IMR-90 (cell line): ENCODE results near the gene RYR2. TPM values are rescaled to one million over a fixed set of nuclear protein-coding genes. Genes with fewer than 3 reads are reported as not detected.
A peak's percentile ranks its signal among the peaks of the same experiment; 100 is the strongest.

Source experiments
- ATAC-seq: fragments of 200-7000 bp; cut with Tn5 transposase; 2 replicates; pipeline ENCODE4 v1.9.1; 2020; ENCODE audit warnings: low read depth, mild to moderate bottlenecking, moderate library complexity
- BruUV-seq: library from RNA; stranded (reverse); fragments of 400-500 nt; replicated peaks from 2 replicates; lab custom pipeline; 2021; lab: Mats Ljungman, UMichigan
- CTCF ChIA-PET: fragments of 300-600 bp; formaldehyde crosslinking; extraction: SDS; loops from one replicate; lab custom pipeline; 2021; ENCODE audit warnings: antibody characterized with exemption; lab: Yijun Ruan, JAX
- POLR2A ChIA-PET: fragments of 300-600 bp; sonication (Branson Sonifier 250); formaldehyde crosslinking; loops from one replicate; lab custom pipeline; 2022; ENCODE audit warnings: antibody characterized with exemption; ENCODE audit not compliant: unreplicated experiment; lab: Charles Lee
- DNase-seq: peaks from one replicate; pipeline ENCODE4 v3.0.0; 2013
- H2AFZ ChIP-seq: replicated peaks from 2 replicates; pipeline ENCODE3; 2013; ENCODE audit warnings: low read length, mild to moderate bottlenecking; ENCODE audit not compliant: poor library complexity
- H2AK5ac ChIP-seq: 2 replicates; pipeline ENCODE4 v1.6.1; 2013; ENCODE audit warnings: low read depth, low read length, inconsistent platforms
- H2AK9ac ChIP-seq: replicated peaks from 2 replicates; pipeline ENCODE3; 2013; ENCODE audit warnings: mild to moderate bottlenecking, low read depth, low read length, moderate library complexity; ENCODE audit not compliant: poor library complexity
- H2BK120ac ChIP-seq: 2 replicates; pipeline ENCODE4 v1.6.1; 2013; ENCODE audit warnings: low read depth, low read length, inconsistent platforms
- H2BK15ac ChIP-seq: 3 replicates; pipeline ENCODE4 v1.6.1; 2013; ENCODE audit warnings: low read depth, low read length, inconsistent platforms
- H2BK20ac ChIP-seq: 2 replicates; pipeline ENCODE4 v1.6.1; 2013; ENCODE audit warnings: low read depth, mild to moderate bottlenecking, inconsistent platforms, low read length, moderate library complexity
- H2BK5ac ChIP-seq: 2 replicates; pipeline ENCODE4 v1.6.1; 2013; ENCODE audit warnings: mild to moderate bottlenecking, low read depth, low read length, inconsistent platforms; ENCODE audit not compliant: poor library complexity, severe bottlenecking
- H3K14ac ChIP-seq: replicated peaks from 2 replicates; pipeline ENCODE4 v1.6.1; 2013; ENCODE audit warnings: low read depth, low read length, inconsistent platforms
- H3K18ac ChIP-seq: 2 replicates; pipeline ENCODE4 v1.6.1; 2013; ENCODE audit warnings: low read depth, low read length, control low read depth
- H3K23ac ChIP-seq: 2 replicates; pipeline ENCODE4 v1.6.1; 2013; ENCODE audit warnings: low read depth, low read length, inconsistent platforms
- H3K27ac ChIP-seq: 2 replicates; pipeline ENCODE4 v1.5.1; 2013; ENCODE audit warnings: mild to moderate bottlenecking, control low read depth, low read length; ENCODE audit not compliant: insufficient read depth
- H3K27me3 ChIP-seq: 2 replicates; pipeline ENCODE4 v1.6.1; 2013; ENCODE audit warnings: low read length; ENCODE audit not compliant: control insufficient read depth, insufficient read depth
- H3K36me3 ChIP-seq: 2 replicates; pipeline ENCODE4 v1.6.1; 2013; ENCODE audit warnings: low read length, mixed read lengths; ENCODE audit not compliant: control insufficient read depth, insufficient read depth
- H3K4ac ChIP-seq: 2 replicates; pipeline ENCODE4 v1.6.1; 2013; ENCODE audit warnings: low read depth, low read length, inconsistent platforms
- H3K4me1 ChIP-seq: 2 replicates; pipeline ENCODE4 v1.6.1; 2013; ENCODE audit warnings: low read length, mixed read lengths; ENCODE audit not compliant: control insufficient read depth, insufficient read depth
- H3K4me2 ChIP-seq: 2 replicates; pipeline ENCODE4 v1.6.1; 2013; ENCODE audit warnings: low read depth, mild to moderate bottlenecking, control low read depth, low read length, moderate library complexity
- H3K4me3 ChIP-seq: 2 replicates; pipeline ENCODE4 v1.5.1; 2013; ENCODE audit warnings: low read depth, mild to moderate bottlenecking, control low read depth, low read length, moderate library complexity; ENCODE audit not compliant: insufficient read depth
- H3K56ac ChIP-seq: 2 replicates; pipeline ENCODE4 v1.6.1; 2013; ENCODE audit warnings: low read length, inconsistent platforms; ENCODE audit not compliant: insufficient read depth; ENCODE audit errors: extremely low read depth
- H3K79me1 ChIP-seq, 2 experiments: 2 replicates each; pipeline ENCODE4 v1.6.1; 2013; ENCODE audit warnings: low read length in 2 of 2, inconsistent platforms in 1 of 2, low read depth in 1 of 2
- H3K9ac ChIP-seq: 2 replicates; pipeline ENCODE4 v1.6.1; 2013; ENCODE audit warnings: low read depth, low read length, control low read depth
- H3K9me1 ChIP-seq: 2 replicates; pipeline ENCODE4 v1.6.1; 2013; ENCODE audit warnings: low read length, inconsistent platforms; ENCODE audit not compliant: insufficient read depth
- H3K9me3 ChIP-seq: 2 replicates; pipeline ENCODE4 v1.6.1; 2013; ENCODE audit warnings: low read length; ENCODE audit not compliant: control insufficient read depth, insufficient read depth
- H4K20me1 ChIP-seq: 2 replicates; pipeline ENCODE4 v1.6.1; 2013; ENCODE audit warnings: low read length, inconsistent platforms; ENCODE audit not compliant: insufficient read depth
- H4K5ac ChIP-seq: 2 replicates; pipeline ENCODE4 v1.6.1; 2013; ENCODE audit warnings: mild to moderate bottlenecking, low read depth, low read length, control low read depth
- H4K8ac ChIP-seq, 2 experiments: 2 replicates each; pipeline ENCODE4 v1.6.1; 2013; ENCODE audit warnings: low read depth in 2 of 2, low read length in 2 of 2, control low read depth in 1 of 2, inconsistent platforms in 1 of 2
- H4K91ac ChIP-seq: 2 replicates; pipeline ENCODE4 v1.6.1; 2013; ENCODE audit warnings: low read depth, low read length, inconsistent platforms; ENCODE audit not compliant: insufficient read depth
- BHLHE40 ChIP-seq: fragments of 150-350 bp; IDR thresholded peaks from 2 replicates; pipeline ENCODE4 v1.6.1; 2016; ENCODE audit warnings: mild to moderate bottlenecking, low read depth, low read length
- CEBPB ChIP-seq: IDR thresholded peaks from 2 replicates; pipeline ENCODE4 v1.6.1; 2012; ENCODE audit warnings: low read depth, low read length, improper control_type of control experiment
- CHD1 ChIP-seq: IDR thresholded peaks from 2 replicates; pipeline ENCODE4 v1.6.1; 2012; ENCODE audit warnings: low read depth, low read length, improper control_type of control experiment
- MAFK ChIP-seq: IDR thresholded peaks from 2 replicates; pipeline ENCODE4 v1.6.1; 2012; ENCODE audit warnings: low read depth, low read length, improper control_type of control experiment
- MXI1 ChIP-seq: IDR thresholded peaks from 2 replicates; pipeline ENCODE4 v1.6.1; 2012; ENCODE audit warnings: low read depth, mild to moderate bottlenecking, low read length, moderate library complexity, borderline replicate concordance
- NFE2L2 ChIP-seq: fragments of 150-350 bp; IDR thresholded peaks from 2 replicates; pipeline ENCODE4 v1.6.1; 2016; ENCODE audit warnings: low read depth, mild to moderate bottlenecking, low read length
- POLR2A ChIP-seq: IDR thresholded peaks from 2 replicates; pipeline ENCODE4 v1.6.1; 2012; ENCODE audit warnings: mild to moderate bottlenecking, low read depth, low read length
- RAD21 ChIP-seq: IDR thresholded peaks from 2 replicates; pipeline ENCODE4 v1.6.1; 2012; ENCODE audit warnings: low read length, improper control_type of control experiment
- RCOR1 ChIP-seq: IDR thresholded peaks from 2 replicates; pipeline ENCODE4 v1.6.1; 2012; ENCODE audit warnings: mild to moderate bottlenecking, low read length, improper control_type of control experiment; ENCODE audit not compliant: insufficient replicate concordance
- RFX5 ChIP-seq: IDR thresholded peaks from 2 replicates; pipeline ENCODE4 v1.8.0; 2012; ENCODE audit warnings: low read depth, mild to moderate bottlenecking, low read length, moderate library complexity
- USF2 ChIP-seq: fragments of 150-350 bp; IDR thresholded peaks from 2 replicates; pipeline ENCODE4 v1.6.1; 2017; ENCODE audit warnings: mild to moderate bottlenecking, antibody characterized with exemption, low read length, low read depth
- dilution Hi-C: fragments of 300-500 bp; cut with HindIII; formaldehyde crosslinking; loops from one replicate; pipeline ENCODE4 v1.14.3; 2018; ENCODE audit warnings: low sequenced_read_pairs; ENCODE audit not compliant: unreplicated experiment
- in situ Hi-C: fragments of 300-500 bp; cut with MboI; formaldehyde crosslinking; loops from 3 replicates; pipeline ENCODE4 v1.14.3; 2019; ENCODE audit warnings: low sequenced_read_pairs, inconsistent platforms, mixed read lengths
- intact Hi-C: fragments of 100-400 bp; cut with micrococcal nuclease; formaldehyde crosslinking; loops from 2 replicates; pipeline ENCODE4 v1.10.0; 2022
- polyA plus RNA-seq, 3 experiments: library from polyadenylated mRNA; depleted of rRNA; stranded (reverse); fragments of >200 nt; gene quantifications; 2 replicates each; pipeline ENCODE4 v1.2.3, GENCODE V29; 2012; ENCODE audit warnings: low replicate concordance in 1 of 3
- total RNA-seq: library from RNA; depleted of rRNA; stranded (reverse); fragments of >200 nt; gene quantifications from 2 replicates; pipeline ENCODE4 v1.2.3, GENCODE V29; 2012
- TF ChIP-seq, protein P1 (sequence below): conservative IDR thresholded peaks from 2 replicates; pipeline ENCODE4 v1.5.1; 2012; ENCODE audit warnings: mild to moderate bottlenecking, low read depth, low read length, improper control_type of control experiment

RYR2 gene
- total and polyA plus RNA-seq, 2 of the 4 experiments (the other 2 are of a cell fraction) = not detected

GRCh38 chr1:237879195-237879594 is 837.2 kb downstream of the RYR2 start:
- Histone ChIP-seq H3K9me3 (no peaks in the 10 kb centered on the region), H3K4me1 (no peaks in the 10 kb centered on the region), H3K4me3 (no peak overlapping the region), H4K91ac (no peak overlapping the region), H4K8ac (no peak overlapping the region), H3K23ac (no peak overlapping the region), H4K20me1 (no peaks in the 10 kb centered on the region), H2BK120ac (no peak overlapping the region), H2AK9ac (no peak overlapping the region), H4K5ac (no peak overlapping the region), H3K56ac (no peak overlapping the region), H3K27ac (no peak overlapping the region), H3K4me2 (no peak overlapping the region), H2AK5ac (no peak overlapping the region), H3K9ac (no peak overlapping the region), H2AFZ (no peak overlapping the region), H3K18ac (no peak overlapping the region), H2BK5ac (no peak overlapping the region), H3K9me1 (no peaks in the 10 kb centered on the region), H3K14ac (no peak overlapping the region), H3K4ac (no peak overlapping the region), H3K79me1 (no peaks in the 10 kb centered on the region), H2BK20ac (no peak overlapping the region), H3K36me3 (no peaks in the 10 kb centered on the region), H3K27me3 (no peaks in the 10 kb centered on the region), H2BK15ac (no peak overlapping the region)
- dilution Hi-C loops = no loop called here
- peak; percentile 32; the same call in 1 of the 2 replicates for ATAC-seq
- in situ Hi-C loops = no loop called here
- ChIA-PET POLR2A (no interaction called here), CTCF (interaction anchor here (1.5 kb wide), 1 partner anchor 15 kb away, joined by 4 read pairs; no protein-coding TSS in a partner anchor)
- DNase-seq = peak; percentile 56
- intact Hi-C loops = no loop called here
- TF ChIP-seq POLR2A (no peak), CHD1 (no peak), MAFK (no peak), RAD21 (no peak), RFX5 (no peak), RCOR1 (no peak), CEBPB (no peak), NFE2L2 (no peak), MXI1 (no peak), USF2 (no peak), BHLHE40 (no peak)
- TF ChIP-seq, protein P1, sequence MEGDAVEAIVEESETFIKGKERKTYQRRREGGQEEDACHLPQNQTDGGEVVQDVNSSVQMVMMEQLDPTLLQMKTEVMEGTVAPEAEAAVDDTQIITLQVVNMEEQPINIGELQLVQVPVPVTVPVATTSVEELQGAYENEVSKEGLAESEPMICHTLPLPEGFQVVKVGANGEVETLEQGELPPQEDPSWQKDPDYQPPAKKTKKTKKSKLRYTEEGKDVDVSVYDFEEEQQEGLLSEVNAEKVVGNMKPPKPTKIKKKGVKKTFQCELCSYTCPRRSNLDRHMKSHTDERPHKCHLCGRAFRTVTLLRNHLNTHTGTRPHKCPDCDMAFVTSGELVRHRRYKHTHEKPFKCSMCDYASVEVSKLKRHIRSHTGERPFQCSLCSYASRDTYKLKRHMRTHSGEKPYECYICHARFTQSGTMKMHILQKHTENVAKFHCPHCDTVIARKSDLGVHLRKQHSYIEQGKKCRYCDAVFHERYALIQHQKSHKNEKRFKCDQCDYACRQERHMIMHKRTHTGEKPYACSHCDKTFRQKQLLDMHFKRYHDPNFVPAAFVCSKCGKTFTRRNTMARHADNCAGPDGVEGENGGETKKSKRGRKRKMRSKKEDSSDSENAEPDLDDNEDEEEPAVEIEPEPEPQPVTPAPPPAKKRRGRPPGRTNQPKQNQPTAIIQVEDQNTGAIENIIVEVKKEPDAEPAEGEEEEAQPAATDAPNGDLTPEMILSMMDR = no peak
- BruUV-seq = no TSS peak
